OCI-LY1 (cell line): Measurements from ENCODE around the gene OTP.

ENCODE experiments used
- H2AFZ ChIP-seq: fragments of 200-600 bp; sonication (generic), shearing (Covaris generic); 2 replicates; pipeline ENCODE4 v1.6.0; 2014; ENCODE audit warnings: antibody characterized with exemption, mild to moderate bottlenecking, low read length
- H3F3A ChIP-seq: fragments of 200-600 bp; sonication (generic), shearing (Covaris generic); 2 replicates; pipeline ENCODE4 v1.6.0; 2014; ENCODE audit warnings: mild to moderate bottlenecking, antibody characterized with exemption, low read length, moderate library complexity; ENCODE audit not compliant: insufficient read depth
- H3K27ac ChIP-seq: fragments of 200-600 bp; sonication (generic); 2 replicates; pipeline ENCODE4 v1.5.1; 2014; ENCODE audit warnings: low read length, mixed run types, mild to moderate bottlenecking, low read depth; ENCODE audit not compliant: poor library complexity, severe bottlenecking
- H3K27me3 ChIP-seq: fragments of 200-600 bp; sonication (generic); 2 replicates; pipeline ENCODE4 v1.6.0; 2014; ENCODE audit warnings: antibody characterized with exemption, mild to moderate bottlenecking, low read length, moderate library complexity; ENCODE audit not compliant: insufficient read depth
- H3K36me3 ChIP-seq: fragments of 200-600 bp; sonication (generic); 2 replicates; pipeline ENCODE4 v1.6.1; 2014; ENCODE audit warnings: mild to moderate bottlenecking, antibody characterized with exemption, low read length, moderate library complexity, mixed read lengths; ENCODE audit not compliant: insufficient read depth
- H3K4me1 ChIP-seq: fragments of 200-600 bp; sonication (generic); 2 replicates; pipeline ENCODE4 v1.5.1; 2014; ENCODE audit warnings: mild to moderate bottlenecking, low read length, moderate library complexity; ENCODE audit not compliant: insufficient read depth, severe bottlenecking
- H3K4me2 ChIP-seq: fragments of 200-600 bp; sonication (generic), shearing (Covaris generic); 2 replicates; pipeline ENCODE4 v1.6.1; 2014; ENCODE audit warnings: low read length
- H3K4me3 ChIP-seq: fragments of 200-600 bp; sonication (generic); 2 replicates; pipeline ENCODE4 v1.5.1; 2014; ENCODE audit warnings: low read length, low read depth, mild to moderate bottlenecking, mixed read lengths; ENCODE audit not compliant: poor library complexity, severe bottlenecking
- H3K79me2 ChIP-seq: fragments of 200-600 bp; shearing (Covaris generic); 2 replicates; pipeline ENCODE4 v1.6.1; 2016; ENCODE audit warnings: mixed run types, low read length, mixed read lengths; ENCODE audit not compliant: insufficient read depth
- H3K9ac ChIP-seq: fragments of 200-600 bp; sonication (generic), shearing (Covaris generic); 2 replicates; pipeline ENCODE4 v1.6.1; 2014; ENCODE audit warnings: mild to moderate bottlenecking, low read length, mixed read lengths
- H3K9me2 ChIP-seq: fragments of 200-600 bp; sonication (generic), shearing (Covaris generic); 2 replicates; pipeline ENCODE4 v1.6.1; 2014; ENCODE audit warnings: low read depth, mild to moderate bottlenecking, low read length, mixed read lengths
- H3K9me3 ChIP-seq: fragments of 200-600 bp; shearing (Covaris generic); 2 replicates; pipeline ENCODE4 v1.6.1; 2014; ENCODE audit warnings: low read length, mixed read lengths
- H4K20me1 ChIP-seq: fragments of 200-600 bp; sonication (generic), shearing (Covaris generic); 2 replicates; pipeline ENCODE4 v1.6.0; 2016; ENCODE audit warnings: mild to moderate bottlenecking, low read length; ENCODE audit not compliant: insufficient read depth
- CTCF ChIP-seq: fragments of 200-600 bp; sonication (generic), shearing (Covaris generic); IDR thresholded peaks from 2 replicates; pipeline ENCODE4 v1.5.1; 2017; ENCODE audit warnings: mild to moderate bottlenecking, antibody characterized with exemption, low read length, moderate library complexity, mixed read lengths
- EZH2 ChIP-seq: fragments of 200-600 bp; sonication (generic), shearing (Covaris generic); IDR thresholded peaks from 2 replicates; pipeline ENCODE4 v1.8.0; 2017; ENCODE audit warnings: borderline replicate concordance, mixed run types, mild to moderate bottlenecking, antibody characterized with exemption, low read length, moderate library complexity, mixed read lengths

Gene OTP

DNA sequence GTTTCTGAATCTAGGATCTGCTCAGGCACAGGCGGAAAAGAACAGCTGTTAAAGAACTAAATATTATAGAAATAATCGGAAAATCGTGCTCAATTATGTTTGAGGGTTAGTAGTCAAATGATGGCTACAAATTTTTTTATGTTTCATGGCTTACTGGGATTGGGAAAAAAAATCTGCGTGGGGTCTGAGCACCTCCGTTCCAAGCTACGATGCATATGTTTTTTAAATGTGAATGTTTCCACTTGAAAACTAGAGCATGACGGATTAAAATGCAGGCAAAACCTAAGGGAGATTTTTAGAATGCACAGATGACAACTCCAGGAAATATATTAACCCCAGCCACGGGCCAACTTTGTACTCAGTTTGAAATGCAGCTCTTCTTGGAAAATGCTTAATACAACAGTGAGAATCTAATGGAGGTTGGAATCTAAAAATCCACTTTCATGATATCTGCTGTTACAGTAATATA lies 5.3 kb downstream of the OTP start:
- H2AFZ ChIP-seq = no peak overlapping the region
- no peak overlapping the region for H3K4me3 ChIP-seq
- no peak overlapping the region for H3K4me2 ChIP-seq
- H3K27ac ChIP-seq = no peak overlapping the region
- TF ChIP-seq CTCF = no peak
- no peak for TF ChIP-seq EZH2
- no peaks in the 10 kb centered on the region for H3K79me2 ChIP-seq
- H3F3A ChIP-seq = no peaks in the 10 kb centered on the region
- no peaks in the 10 kb centered on the region for H3K9me2 ChIP-seq
- H4K20me1 ChIP-seq = no peaks in the 10 kb centered on the region
- H3K36me3 ChIP-seq = no peaks in the 10 kb centered on the region
- H3K9me3 ChIP-seq = no peaks in the 10 kb centered on the region
- peaks cover 18% of the 10 kb centered on the region for H3K4me1 ChIP-seq
- H3K9ac ChIP-seq = no peak overlapping the region
- H3K27me3 ChIP-seq = peaks cover 4% of the 10 kb centered on the region; the same call in 1 of the 2 replicates

- Histone ChIP-seq H3K36me3 (no peaks in the 10 kb centered on the region), H2AFZ (no peak overlapping the region)
Measured at GRCh38 chr5:77632526-77633206, 5.8 kb downstream of the OTP start.

GRCh38 chr5:77630114-77630680 lies 8.3 kb downstream of the OTP start:
- Histone ChIP-seq H3F3A (no peaks in the 10 kb centered on the region), H3K4me3 (peak overlapping the region; percentile 70), H3K9ac (peak overlapping the region; percentile 65), H3K4me2 (peak overlapping the region; percentile 84), H2AFZ (no peak overlapping the region), H3K9me3 (no peaks in the 10 kb centered on the region), H3K79me2 (no peaks in the 10 kb centered on the region), H4K20me1 (no peaks in the 10 kb centered on the region), H3K27ac (no peak overlapping the region), H3K27me3 (no peaks in the 10 kb centered on the region), H3K36me3 (no peaks in the 10 kb centered on the region), H3K9me2 (no peaks in the 10 kb centered on the region), H3K4me1 (peaks cover 18% of the 10 kb centered on the region)
- TF ChIP-seq EZH2 (no peak), CTCF (peak; percentile 42)

More at GRCh38 chr5:77632526-77633206, 5.8 kb downstream of the OTP start:
- Histone ChIP-seq H4K20me1 (no peaks in the 10 kb centered on the region), H3K27ac (no peak overlapping the region), H3K9me3 (no peaks in the 10 kb centered on the region), H3F3A (no peaks in the 10 kb centered on the region), H3K4me1 (peaks cover 18% of the 10 kb centered on the region), H3K4me3 (no peak overlapping the region), H3K4me2 (peak overlapping the region; percentile 26; the same call in 1 of the 2 replicates), H3K9me2 (no peaks in the 10 kb centered on the region), H3K9ac (no peak overlapping the region), H3K27me3 (peaks cover 4% of the 10 kb centered on the region; the same call in 1 of the 2 replicates), H3K79me2 (no peaks in the 10 kb centered on the region)
- TF ChIP-seq EZH2 = no peak
- no peak for TF ChIP-seq CTCF
